Bronchial epithelial cell (primary cell): ENCODE measurements around the gene ANO10. TPM values are rescaled to one million over a fixed set of nuclear protein-coding genes. Genes with fewer than 3 reads are reported as not detected.
"Not testable (repeated sequence)": the region's sequence is repeated elsewhere in the genome, so short reads cannot be mapped to it uniquely, and the experiment has no call there.

Experiments used
- DNase-seq: peaks from one replicate; pipeline ENCODE4 v3.0.0-alpha.2; 2010; ENCODE audit warnings: low read depth
- FAIRE-seq: peaks from 2 replicates; lab custom pipeline; 2011; peaks lifted over from hg19 to GRCh38; lab: Jason Lieb, UNC
- H3K27me3 ChIP-seq: 2 replicates; pipeline ENCODE4 v1.5.1; 2011; ENCODE audit warnings: low read length; ENCODE audit not compliant: control insufficient read depth, insufficient read depth
- H3K36me3 ChIP-seq: 2 replicates; pipeline ENCODE4 v1.5.1; 2011; ENCODE audit warnings: low read length; ENCODE audit not compliant: control insufficient read depth, insufficient read depth
- H3K4me3 ChIP-seq: 2 replicates; pipeline ENCODE4 v1.5.1; 2011; ENCODE audit warnings: mild to moderate bottlenecking, low read depth, low read length, control low read depth
- total RNA-seq: library from RNA; depleted of rRNA; stranded (reverse); fragments of >200 nt; gene quantifications from 2 replicates; pipeline ENCODE4 v1.2.1, GENCODE V29; 2014
- TF ChIP-seq, protein P1 (sequence below): IDR thresholded peaks from 2 replicates; pipeline ENCODE4 v1.5.1; 2011; ENCODE audit warnings: mild to moderate bottlenecking, moderate library complexity, low read length, control low read depth, inconsistent platforms; ENCODE audit not compliant: insufficient read depth, severe bottlenecking

ANO10 gene
- total RNA-seq, 1 donor from 2014 or later, result 25.8 TPM

GRCh38 chr3:43503067-43503728 lies 118.6 kb downstream of the ANO10 start:
- H3K4me3 ChIP-seq, result no peak overlapping the region

DNA sequence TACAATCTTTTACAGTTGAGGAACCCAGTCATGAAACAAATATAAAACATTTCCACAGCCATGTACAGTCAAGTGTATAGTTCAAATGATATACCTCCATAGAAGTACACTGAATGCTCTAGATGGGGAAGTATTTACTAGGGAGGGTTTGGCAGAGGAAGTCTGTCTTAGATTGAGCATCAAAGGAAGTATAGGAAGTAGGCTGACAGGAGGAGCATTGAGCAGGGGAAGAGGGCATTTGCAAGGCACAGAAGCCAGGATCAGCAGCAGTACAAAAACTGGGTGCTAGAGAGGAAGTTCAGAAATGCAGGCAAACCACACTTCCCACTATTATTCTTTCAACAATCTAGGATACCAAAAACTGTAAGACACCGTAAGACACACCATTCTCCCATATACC lies 122.6 kb downstream of the ANO10 start:
- no peak for FAIRE-seq
- TF ChIP-seq, protein P1, sequence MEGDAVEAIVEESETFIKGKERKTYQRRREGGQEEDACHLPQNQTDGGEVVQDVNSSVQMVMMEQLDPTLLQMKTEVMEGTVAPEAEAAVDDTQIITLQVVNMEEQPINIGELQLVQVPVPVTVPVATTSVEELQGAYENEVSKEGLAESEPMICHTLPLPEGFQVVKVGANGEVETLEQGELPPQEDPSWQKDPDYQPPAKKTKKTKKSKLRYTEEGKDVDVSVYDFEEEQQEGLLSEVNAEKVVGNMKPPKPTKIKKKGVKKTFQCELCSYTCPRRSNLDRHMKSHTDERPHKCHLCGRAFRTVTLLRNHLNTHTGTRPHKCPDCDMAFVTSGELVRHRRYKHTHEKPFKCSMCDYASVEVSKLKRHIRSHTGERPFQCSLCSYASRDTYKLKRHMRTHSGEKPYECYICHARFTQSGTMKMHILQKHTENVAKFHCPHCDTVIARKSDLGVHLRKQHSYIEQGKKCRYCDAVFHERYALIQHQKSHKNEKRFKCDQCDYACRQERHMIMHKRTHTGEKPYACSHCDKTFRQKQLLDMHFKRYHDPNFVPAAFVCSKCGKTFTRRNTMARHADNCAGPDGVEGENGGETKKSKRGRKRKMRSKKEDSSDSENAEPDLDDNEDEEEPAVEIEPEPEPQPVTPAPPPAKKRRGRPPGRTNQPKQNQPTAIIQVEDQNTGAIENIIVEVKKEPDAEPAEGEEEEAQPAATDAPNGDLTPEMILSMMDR, result no peak
- Histone ChIP-seq H3K36me3 (no peaks in the 10 kb centered on the region), H3K27me3 (no peaks in the 10 kb centered on the region), H3K4me3 (no peak overlapping the region)
- DNase-seq, result no peak

More at GRCh38 chr3:43503067-43503728, 118.6 kb downstream of the ANO10 start:
- peak; percentile 45 for DNase-seq
- Histone ChIP-seq H3K36me3 (no peaks in the 10 kb centered on the region), H3K27me3 (no peaks in the 10 kb centered on the region)
- FAIRE-seq, result no peak
- TF ChIP-seq, protein P1, result peak; percentile 25

DNA sequence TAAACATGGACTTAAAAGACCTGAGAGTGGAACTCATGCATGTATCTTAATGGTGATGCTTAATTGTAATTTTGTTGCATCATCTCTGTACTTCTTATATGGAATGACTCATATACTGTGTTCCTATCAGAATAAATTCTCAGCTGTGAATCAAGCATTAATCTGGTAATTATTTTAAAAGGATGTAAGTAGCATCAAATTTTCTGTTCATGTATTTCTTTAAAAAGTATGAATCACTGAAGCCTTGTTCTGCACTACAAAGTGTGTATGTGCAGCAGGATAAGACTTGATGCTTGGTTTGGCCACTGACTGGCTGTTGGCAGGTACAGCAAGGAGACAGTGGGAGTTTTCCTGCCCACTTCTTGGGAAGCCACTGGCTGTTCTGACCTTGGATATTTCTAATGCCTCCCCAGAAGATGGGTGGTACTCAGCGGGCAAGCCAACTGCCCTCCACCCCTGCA lies 123.9 kb downstream of the ANO10 start:
- Histone ChIP-seq H3K4me3 (no peak overlapping the region), H3K36me3 (no peaks in the 10 kb centered on the region), H3K27me3 (no peaks in the 10 kb centered on the region)
- FAIRE-seq (no peak), DNase-seq (peak; percentile 76)
- TF ChIP-seq, protein P1, result no peak

DNA sequence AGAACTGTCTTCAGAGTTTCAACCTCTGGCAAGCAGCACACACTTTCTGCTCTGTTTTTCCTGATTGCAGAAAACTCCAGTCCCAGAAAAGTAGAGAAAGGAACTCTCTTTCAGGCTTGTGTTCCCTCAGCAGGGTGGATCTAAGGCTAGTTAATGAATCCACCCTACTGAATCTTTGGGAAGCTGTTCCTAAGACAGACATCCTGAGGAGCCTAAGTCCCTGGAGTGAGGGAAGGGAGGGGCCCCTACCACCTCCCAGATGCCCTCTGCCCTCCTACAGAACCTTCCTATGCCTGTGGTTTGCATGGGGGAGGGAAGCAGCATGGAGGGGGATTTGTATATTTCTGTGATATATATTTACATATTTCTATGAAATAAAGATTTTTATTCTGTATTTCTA lies 124.4 kb downstream of the ANO10 start:
- no peaks in the 10 kb centered on the region for H3K36me3 ChIP-seq
- FAIRE-seq (no peak), DNase-seq (no peak)
- no peaks in the 10 kb centered on the region for H3K27me3 ChIP-seq
- TF ChIP-seq, protein P1, result no peak
- H3K4me3 ChIP-seq, result no peak overlapping the region

GRCh38 chr3:43496740-43497375 lies 125.0 kb downstream of the ANO10 start:
- TF ChIP-seq, protein P1, result no peak
- no peak for FAIRE-seq
- peak; percentile 36 for DNase-seq
- no peak overlapping the region for H3K4me3 ChIP-seq
- H3K36me3 ChIP-seq, result no peaks in the 10 kb centered on the region
- H3K27me3 ChIP-seq, result no peaks in the 10 kb centered on the region

- not testable (repeated sequence) for FAIRE-seq, DNase-seq, H3K4me3 ChIP-seq, H3K27me3 ChIP-seq, H3K36me3 ChIP-seq
Measured at GRCh38 chr3:43492932-43493331, 128.9 kb downstream of the ANO10 start.

- not testable (repeated sequence) for H3K27me3 ChIP-seq, FAIRE-seq, H3K36me3 ChIP-seq, DNase-seq, H3K4me3 ChIP-seq
Measured at GRCh38 chr3:43491807-43492206, 130.0 kb downstream of the ANO10 start.
